Measurements from ENCODE around the gene ABLIM3. TPM values are rescaled to one million over a fixed set of nuclear protein-coding genes. Genes with fewer than 3 reads are reported as not detected.
A peak's percentile ranks its signal among the peaks of the same experiment; 100 is the strongest.

The ABLIM3 gene
- total and polyA plus RNA-seq, 2 donors (not counting 3 experiments of a cell fraction or from before 2014, with no cell fraction given), result 16.7 to 42.1 TPM

DNA sequence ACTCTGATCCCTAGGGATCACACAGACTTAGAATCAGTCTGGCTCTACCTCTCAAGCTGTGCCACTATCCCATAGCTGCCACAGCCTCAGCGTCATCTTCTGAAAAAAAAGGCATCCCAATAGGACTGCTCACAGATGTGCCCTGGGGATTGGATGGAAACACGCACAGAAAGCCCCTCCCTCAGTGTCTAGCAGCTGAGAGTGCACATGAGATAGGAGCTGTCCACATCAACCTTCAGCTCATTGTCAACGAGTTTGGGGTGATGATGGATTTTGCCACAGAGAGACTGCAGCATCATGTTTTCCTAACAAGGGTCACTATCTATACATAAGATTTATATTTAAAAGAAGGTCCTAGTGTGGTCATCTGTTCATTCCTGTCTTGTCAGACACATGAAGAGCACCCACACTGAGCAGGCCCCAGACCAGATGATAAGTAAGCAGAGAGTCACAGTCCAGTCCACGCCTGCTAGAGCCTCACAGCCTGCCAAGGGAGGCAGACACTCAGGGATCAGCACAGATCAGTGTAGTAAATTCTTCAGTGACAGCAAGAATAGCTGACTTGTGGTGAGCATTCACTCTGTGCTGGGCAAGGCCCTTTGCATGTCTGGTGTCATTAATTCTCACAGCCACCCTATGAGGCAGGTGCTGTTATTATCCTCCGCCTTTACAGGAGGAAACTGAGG, 156.2 kb downstream of the ABLIM3 start:
- TF ChIP-seq, protein P1, sequence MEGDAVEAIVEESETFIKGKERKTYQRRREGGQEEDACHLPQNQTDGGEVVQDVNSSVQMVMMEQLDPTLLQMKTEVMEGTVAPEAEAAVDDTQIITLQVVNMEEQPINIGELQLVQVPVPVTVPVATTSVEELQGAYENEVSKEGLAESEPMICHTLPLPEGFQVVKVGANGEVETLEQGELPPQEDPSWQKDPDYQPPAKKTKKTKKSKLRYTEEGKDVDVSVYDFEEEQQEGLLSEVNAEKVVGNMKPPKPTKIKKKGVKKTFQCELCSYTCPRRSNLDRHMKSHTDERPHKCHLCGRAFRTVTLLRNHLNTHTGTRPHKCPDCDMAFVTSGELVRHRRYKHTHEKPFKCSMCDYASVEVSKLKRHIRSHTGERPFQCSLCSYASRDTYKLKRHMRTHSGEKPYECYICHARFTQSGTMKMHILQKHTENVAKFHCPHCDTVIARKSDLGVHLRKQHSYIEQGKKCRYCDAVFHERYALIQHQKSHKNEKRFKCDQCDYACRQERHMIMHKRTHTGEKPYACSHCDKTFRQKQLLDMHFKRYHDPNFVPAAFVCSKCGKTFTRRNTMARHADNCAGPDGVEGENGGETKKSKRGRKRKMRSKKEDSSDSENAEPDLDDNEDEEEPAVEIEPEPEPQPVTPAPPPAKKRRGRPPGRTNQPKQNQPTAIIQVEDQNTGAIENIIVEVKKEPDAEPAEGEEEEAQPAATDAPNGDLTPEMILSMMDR (IDR thresholded peaks at IDR 0.05; ENCODE audit: extremely low read depth in 1 of 2, insufficient read depth in 1 of 2, low read depth in 1 of 2, low read length in 2 of 2), result no peak
- TF ChIP-seq EZH2 (IDR thresholded peaks at IDR 0.05; ENCODE audit: borderline replicate concordance, low read depth, low read length, severe bottlenecking), result no peak
- no peak for TF ChIP-seq JUN (IDR thresholded peaks at IDR 0.05; ENCODE audit: borderline replicate concordance, insufficient read depth, insufficient read length, low read depth)
- TF ChIP-seq POLR2A (IDR thresholded peaks at IDR 0.05; ENCODE audit: low read depth, low read length), result no peak
- TF ChIP-seq, protein P2, sequence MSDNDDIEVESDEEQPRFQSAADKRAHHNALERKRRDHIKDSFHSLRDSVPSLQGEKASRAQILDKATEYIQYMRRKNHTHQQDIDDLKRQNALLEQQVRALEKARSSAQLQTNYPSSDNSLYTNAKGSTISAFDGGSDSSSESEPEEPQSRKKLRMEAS (IDR thresholded peaks at IDR 0.05; ENCODE audit: insufficient read depth, insufficient read length), result no peak
- no peak for TF ChIP-seq POLR2AphosphoS5 (IDR thresholded peaks at IDR 0.05; ENCODE audit: insufficient read depth, low read depth, low read length)
- no peak for TF ChIP-seq FOS (IDR thresholded peaks at IDR 0.05; ENCODE audit: borderline replicate concordance, insufficient read depth, low read length)
- TF ChIP-seq GATA2 (IDR thresholded peaks at IDR 0.05; ENCODE audit: insufficient read depth, insufficient read length, low read depth, low read length), result no peak
- DNase-seq (ENCODE audit: low read depth, low spot score) (no peak), FAIRE-seq (peak; percentile 38)
- intact Hi-C loops (cut with micrococcal nuclease) (loop anchor here (1.0 to 2.0 kb wide), 2 partner anchors 8 to 47 kb away; partner anchors contain the start of gene GRPEL2), dilution Hi-C loops (cut with MboI; ENCODE audit: extremely low pct_ligation_motif_present, low sequenced_read_pairs) (no loop called here)
- no peak overlapping the region for H2AFZ ChIP-seq (ENCODE audit: low read depth, low read length)
- no peaks in the 10 kb centered on the region for H3K36me3 ChIP-seq (ENCODE audit: control insufficient read depth in 2 of 2, extremely low read depth in 1 of 2, insufficient read depth in 2 of 2, low read length in 2 of 2)
- H3K9me3 ChIP-seq (replicated peaks; ENCODE audit: control insufficient read depth, insufficient read depth, low read length), result no peaks in the 10 kb centered on the region
- no peaks in the 10 kb centered on the region for H3K27me3 ChIP-seq (ENCODE audit: control insufficient read depth in 2 of 2, insufficient read depth in 2 of 2, low read length in 2 of 2)
- no peak overlapping the region for H3K4me2 ChIP-seq (ENCODE audit: insufficient read depth, low read length)
- H3K9ac ChIP-seq (replicated peaks; ENCODE audit: extremely low read depth, insufficient read depth, low read length), result no peak overlapping the region
- CTCF ChIA-PET, result interaction anchor here (0.9 to 4.6 kb wide), 6 partner anchors 12 to 70 kb away, joined by 3 to 26 read pairs (median 8); no protein-coding TSS in a partner anchor
- H3K79me2 ChIP-seq (ENCODE audit: control insufficient read depth, insufficient read depth, low read length), result no peaks in the 10 kb centered on the region
- H3K4me3 ChIP-seq (replicated peaks in 1 of 3; ENCODE audit: insufficient read depth in 1 of 3, low read depth in 1 of 3, low read length in 3 of 3), result no peak overlapping the region
- peaks cover 28% of the 10 kb centered on the region for H3K4me1 ChIP-seq (ENCODE audit: control insufficient read depth, extremely low read depth, insufficient read depth, low read length)
- POLR2A ChIA-PET, result no interaction called here
- no peak overlapping the region for H3K27ac ChIP-seq (ENCODE audit: insufficient read depth, low read depth, low read length)
- no peaks in the 10 kb centered on the region for H3K9me1 ChIP-seq (replicated peaks; ENCODE audit: control insufficient read depth, extremely low read depth, insufficient read depth, low read length)
- H4K20me1 ChIP-seq (replicated peaks; ENCODE audit: control insufficient read depth, extremely low read depth, insufficient read depth, low read length), result no peaks in the 10 kb centered on the region
- BruUV-seq (replicated peaks), result no TSS peak
